ENCODE results near the gene CPED1.
"Not testable (repeated sequence)": the region's sequence is repeated elsewhere in the genome, so short reads cannot be mapped to it uniquely, and the experiment has no call there.

The CPED1 gene

DNA sequence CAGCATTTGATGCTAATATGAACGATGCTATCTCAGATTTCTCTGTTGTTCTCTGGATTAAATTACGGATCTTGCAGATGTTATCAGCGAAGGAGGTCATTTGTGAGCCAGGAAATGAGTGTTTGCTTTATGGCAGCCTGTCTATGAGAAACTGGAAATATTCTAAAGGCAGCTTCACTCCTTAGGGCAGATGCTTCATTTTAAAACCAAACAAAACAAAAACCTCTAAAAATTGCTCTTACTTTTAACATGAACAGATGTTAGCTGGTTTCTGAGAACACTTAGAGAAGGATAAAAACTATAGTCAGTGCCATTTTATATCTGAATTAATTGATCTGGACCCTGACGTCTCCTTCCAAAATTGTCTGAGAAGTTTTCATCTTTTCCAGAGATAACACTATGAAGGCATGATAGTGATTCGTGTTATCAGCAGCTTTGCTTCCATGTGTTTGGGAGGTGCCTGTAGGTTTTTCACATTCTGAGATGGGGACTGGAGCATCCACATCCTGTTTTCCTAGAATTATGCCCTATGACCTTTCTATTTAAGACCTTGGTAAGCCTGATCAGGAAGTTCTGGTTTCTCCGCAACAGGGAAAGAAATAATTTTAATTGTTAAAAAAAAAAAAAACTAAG, 53.1 kb downstream of the CPED1 start:
- peak; percentile 58 for DNase-seq (ENCODE audit: low read depth)

DNA sequence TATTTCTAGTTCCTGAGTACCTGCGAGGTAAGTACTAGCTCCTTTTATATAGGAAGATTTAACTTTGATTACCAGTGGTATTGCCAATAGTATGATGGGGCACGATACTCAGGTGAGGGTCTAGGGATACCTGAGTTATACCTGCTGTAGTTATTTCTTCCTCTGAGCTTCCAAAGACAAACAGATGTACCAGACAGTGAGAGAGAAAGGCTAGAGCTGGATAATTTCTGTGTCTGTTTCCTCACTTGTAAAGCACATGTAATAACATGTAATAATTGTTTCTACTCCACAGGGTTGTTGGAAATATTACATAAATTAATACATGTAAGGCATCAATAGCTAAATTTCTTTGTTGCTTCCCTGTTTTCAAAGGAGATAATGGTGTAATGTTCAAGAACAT, 53.7 kb downstream of the CPED1 start:
- no peak for DNase-seq (ENCODE audit: low read depth)

- no peak for DNase-seq (ENCODE audit: low read depth)
These were observed 54.4 kb downstream of the CPED1 start for GRCh38 chr7:121042899-121043298.

DNA sequence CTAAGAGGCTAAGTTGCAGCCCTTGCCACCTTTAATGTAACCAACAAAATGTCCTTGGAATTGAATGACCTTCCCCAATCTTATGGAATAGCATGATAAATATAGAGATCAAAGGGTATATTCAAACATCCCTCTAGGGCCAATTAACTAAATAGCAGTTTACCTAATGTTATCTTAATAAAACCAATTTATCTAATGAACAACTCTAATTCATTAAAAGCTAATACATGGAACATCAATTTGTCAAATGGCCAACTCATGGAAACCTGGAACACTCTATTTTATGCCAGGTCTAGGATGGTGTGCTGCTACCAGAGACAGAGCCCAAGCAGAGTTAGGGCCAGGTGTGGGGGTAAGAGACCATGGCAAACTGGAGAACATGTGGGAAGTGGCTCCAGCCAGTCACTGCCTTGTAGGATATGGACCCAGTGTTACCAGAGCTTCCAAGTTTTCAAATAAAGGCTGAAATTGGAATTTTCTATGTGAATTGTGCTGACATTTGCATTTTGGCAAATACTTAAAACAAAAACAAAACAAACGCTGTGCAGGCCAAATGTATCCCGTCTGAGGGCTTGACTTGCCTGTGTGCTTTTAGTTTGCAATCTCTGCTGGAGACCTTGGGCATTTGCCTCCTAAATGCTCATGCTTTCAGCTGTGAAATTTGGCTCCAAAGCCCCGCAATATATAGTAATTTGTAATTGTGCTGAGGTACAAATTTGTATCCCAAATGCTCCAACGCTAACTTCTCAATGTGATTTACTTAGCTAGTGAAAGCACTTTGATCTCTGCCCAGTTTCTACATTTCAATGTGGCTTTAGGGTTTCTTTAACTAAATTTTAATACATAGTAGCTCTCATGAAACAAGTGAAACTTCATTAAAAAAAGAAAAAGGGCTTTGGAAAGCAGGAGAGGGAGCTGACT, 55.1 kb downstream of the CPED1 start:
- no peak for DNase-seq (ENCODE audit: low read depth)

- DNase-seq (ENCODE audit: low read depth): no peak
These were observed 56.6 kb downstream of the CPED1 start for GRCh38 chr7:121045090-121045489.

GRCh38 chr7:121046009-121046408, 57.5 kb downstream of the CPED1 start:
- no peak for DNase-seq (ENCODE audit: low read depth)

DNA sequence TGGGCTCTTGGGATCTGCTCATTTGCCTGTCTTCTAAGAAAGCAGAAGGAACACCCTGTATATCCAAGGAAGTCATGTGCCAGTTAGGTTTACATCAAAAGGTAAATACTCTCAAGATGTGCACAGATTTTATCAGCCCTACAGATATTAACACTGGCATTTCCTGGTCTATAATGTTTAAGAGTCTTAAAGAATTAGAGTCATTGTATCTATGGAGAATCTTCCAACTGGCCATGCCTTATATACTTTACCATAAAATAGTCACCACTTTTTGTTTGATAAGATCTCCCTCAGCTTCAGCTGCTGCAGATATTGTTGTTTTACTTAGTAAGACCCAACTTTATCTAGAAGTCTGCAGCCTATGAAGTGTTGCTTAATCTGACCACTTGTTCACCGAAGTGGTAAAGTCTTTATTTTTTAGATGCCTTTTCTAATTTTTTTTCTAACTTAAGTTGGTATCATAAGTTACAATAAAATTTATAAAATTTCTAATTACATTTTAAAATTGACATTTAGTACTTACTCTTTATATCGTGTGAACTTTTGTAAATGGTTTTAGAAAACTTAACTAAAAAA, 58.5 kb downstream of the CPED1 start:
- DNase-seq (ENCODE audit: low read depth): peak; percentile 4

- DNase-seq (ENCODE audit: low read depth): no peak
These were observed 59.7 kb downstream of the CPED1 start for GRCh38 chr7:121048195-121048594.

DNA sequence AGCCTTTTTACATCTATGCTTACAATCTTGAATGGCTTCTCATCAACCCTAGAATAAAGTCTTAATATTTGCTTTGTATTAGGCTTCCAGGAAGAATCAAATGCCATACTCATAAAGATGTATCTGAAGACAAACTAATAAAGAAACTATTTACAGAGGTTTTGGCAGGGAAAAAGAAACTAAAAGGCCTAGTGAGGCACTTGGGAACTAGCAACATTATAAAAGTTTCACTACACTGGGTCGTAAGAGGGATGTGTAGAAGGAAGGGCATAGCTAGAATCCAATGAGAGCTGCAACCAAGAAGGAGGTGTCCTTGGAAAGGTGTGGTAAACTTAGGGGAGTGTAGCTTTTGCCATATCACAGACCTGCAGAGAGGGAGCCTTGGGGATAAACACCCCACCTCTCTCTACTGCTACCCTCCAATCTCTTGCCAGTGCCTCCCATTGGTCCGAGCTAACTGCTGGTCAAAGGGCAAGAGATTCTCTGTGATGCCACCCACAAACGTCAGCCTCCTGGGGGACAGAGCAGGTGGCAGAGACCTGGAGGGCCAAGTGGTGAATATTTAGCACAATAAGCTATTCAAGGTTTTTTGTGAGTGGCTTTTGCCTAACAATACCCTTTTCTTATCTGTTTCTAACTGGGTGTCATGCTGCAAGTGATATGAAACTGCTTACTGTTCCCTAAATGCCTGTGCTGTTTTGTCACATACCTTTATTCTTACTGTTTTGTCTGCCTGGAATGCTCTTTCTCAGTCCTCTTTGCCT, 60.7 kb downstream of the CPED1 start:
- DNase-seq (ENCODE audit: low read depth): no peak

GRCh38 chr7:121049897-121050296, 61.4 kb downstream of the CPED1 start:
- DNase-seq (ENCODE audit: low read depth): no peak

DNA sequence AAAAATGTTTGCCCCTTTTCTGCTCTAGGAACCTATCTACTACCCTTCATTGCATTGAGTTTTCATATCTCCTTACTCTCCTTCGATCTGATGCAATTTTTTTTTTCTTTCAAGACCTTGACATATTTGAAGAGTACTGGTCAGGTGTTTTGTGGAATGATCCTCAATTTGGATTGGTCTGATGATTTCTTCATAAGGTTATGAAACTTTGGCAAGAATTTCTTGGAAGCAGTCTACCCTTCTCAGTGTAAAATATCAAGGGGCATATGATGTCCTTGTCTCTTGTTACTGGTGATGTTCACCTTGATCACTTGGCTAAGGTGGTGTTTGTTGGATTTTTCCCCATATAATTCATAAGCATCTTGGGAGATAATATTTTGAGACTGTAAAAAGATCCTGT, 64.7 kb downstream of the CPED1 start:
- no peak for DNase-seq (ENCODE audit: low read depth)

DNA sequence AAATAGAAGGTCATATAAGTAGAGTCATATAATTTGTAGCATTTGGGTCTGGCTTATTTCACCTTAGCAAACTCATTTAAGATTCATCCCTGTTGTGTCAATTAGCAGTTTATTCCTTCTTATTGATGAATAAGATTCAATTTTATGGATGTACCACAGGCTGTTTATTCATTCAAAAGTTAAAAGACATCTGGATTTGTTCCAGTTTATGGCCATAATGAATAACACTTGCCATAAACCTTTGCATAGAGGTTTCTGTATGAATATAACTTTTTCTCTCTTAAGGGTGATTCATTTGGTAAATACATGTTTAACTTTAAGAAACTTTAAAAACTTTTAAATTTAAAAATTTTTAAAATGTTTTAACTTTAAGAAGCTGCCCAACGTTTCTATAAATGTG, 66.4 kb downstream of the CPED1 start:
- DNase-seq (ENCODE audit: low read depth): no peak

- no peak for DNase-seq (ENCODE audit: low read depth)
These were observed 69.4 kb downstream of the CPED1 start for GRCh38 chr7:121057878-121058277.

DNA sequence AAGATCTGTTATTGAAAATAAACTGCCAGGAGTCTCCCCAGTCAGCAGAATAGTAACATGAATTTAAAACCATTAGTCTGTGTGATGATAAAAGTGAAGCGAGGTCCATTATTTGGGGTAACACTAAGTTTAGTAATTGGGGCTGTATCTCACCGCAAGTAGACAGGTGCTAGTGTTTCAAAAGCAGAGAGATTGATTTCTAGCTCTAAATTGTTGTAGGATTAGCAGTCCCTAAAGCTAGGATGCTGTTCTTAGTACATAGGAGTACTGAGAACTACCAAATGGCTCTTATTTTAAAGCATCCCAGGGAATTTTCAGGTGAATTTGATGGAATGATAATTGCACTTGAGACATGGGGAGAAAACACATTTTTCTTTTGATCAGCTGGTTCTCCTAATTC, 70.5 kb downstream of the CPED1 start:
- no peak for DNase-seq (ENCODE audit: low read depth)

GRCh38 chr7:121059979-121060509, 71.5 kb downstream of the CPED1 start:
- DNase-seq (ENCODE audit: low read depth): not testable (repeated sequence)

- DNase-seq (ENCODE audit: low read depth): no peak
These were observed 73.4 kb downstream of the CPED1 start for GRCh38 chr7:121061677-121062582.

DNA sequence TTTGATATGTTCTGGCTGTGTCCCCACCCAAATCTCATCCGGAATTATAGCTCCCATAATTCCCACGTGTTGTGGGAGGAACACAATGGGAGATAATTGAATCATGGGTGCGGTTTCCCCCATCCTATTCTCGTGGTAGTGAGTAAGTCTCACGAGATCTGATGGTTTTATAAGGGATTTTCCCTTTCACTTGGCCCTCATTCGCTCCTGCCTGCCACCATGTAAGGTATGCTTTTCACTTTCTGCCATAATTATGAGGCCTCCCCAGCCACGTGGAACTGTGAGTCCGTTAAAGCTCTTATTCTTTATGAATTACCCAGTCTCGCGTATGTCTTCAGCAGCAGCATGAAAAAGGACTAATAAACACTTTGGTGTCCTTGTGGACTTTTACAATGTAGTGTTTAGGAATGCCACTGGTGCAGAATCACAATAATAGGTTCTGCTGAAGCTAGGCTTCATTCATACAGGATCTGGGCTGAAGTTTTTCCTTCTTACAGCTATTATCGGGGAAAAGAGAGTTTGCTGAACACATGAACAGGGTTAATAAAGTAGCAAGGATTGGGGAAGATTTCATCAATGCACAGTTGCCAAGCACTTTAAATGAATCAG, 74.3 kb downstream of the CPED1 start:
- DNase-seq (ENCODE audit: low read depth): no peak

DNA sequence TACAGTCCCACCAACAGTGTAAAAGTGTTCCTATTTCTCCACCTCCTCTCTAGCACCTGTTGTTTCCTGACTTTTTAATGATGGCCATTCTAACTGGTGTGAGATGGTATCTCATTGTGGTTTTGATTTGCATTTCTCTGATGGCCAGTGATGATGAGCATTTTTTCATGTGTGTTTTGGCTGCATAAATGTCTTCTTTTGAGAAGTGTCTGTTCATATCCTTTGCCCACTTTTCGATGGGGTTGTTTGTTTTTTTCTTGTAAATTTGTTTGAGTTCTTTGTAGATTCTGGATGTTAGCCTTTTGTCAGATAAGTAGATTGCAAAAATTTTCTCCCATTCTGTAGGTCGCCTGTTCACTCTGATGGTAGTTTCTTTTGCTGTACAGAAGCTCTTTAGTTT, 79.2 kb downstream of the CPED1 start:
- DNase-seq (ENCODE audit: low read depth): not testable (repeated sequence)

DNA sequence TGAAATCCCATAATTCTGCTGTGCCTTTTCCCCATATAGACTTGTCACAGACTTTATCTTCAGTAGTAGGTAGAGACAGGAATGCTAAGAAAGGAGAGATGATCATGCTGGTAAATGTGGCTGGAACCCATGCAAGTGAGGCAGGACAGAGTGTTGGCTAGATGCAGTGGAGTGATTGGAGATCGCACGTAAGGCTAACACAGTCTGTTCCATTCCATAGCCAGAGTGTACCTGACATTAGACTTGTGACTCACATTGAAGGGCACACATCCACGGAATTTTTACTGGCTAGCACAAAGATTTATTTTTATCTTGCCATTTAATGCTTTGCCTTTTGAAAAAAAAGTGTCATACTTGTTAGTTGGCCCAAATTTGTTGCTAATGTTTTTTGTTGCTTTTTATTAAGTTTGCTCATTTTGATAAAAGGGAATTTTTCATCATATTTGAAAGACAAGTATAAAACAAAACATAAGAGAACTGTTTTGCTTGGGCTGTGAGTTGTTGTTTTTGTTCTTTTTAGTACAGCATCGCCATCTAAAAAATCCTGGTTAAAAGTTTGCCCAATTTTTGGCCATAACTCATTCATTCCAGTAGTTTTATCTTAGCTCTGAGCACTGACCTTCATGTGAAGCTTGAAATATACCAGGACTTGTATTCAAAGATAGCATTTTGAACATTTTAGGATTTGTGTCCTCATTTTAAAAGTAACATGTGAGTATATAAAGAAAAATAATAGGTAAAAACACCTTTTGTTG, 81.0 kb downstream of the CPED1 start:
- no peak for DNase-seq (ENCODE audit: low read depth)

DNA sequence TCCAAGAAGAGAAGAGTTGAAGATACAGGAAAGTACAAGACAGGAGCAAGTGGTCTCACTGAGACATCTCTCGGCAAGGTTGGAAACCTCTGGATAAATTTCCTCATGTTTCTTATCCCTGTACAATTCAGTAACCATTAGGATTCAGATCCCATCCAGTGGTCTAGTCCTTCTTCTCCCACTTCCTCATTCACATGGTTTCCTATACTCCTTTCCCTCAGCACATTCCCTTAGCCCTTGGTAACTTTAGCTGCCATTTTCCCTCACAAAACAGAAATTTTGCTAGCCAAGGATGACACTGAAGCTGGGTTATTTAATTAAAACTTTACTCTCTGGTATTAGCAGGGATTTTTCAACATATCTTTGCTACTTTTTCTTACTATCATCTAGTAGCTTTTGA, 82.6 kb downstream of the CPED1 start:
- DNase-seq (ENCODE audit: low read depth): no peak

All from ELR (cell line).